Ureter (tissue), 1 donor: Measurements from ENCODE around the gene MAP3K7CL. TPM values are rescaled to one million over a fixed set of nuclear protein-coding genes. Genes with fewer than 3 reads are reported as not detected.

Experiments used
- DNase-seq: peaks from one replicate; pipeline ENCODE4 v3.0.0-alpha.2; 2020; ENCODE audit warnings: low spot score
- total RNA-seq: library from RNA; stranded (reverse); gene quantifications from one replicate; pipeline ENCODE4 v1.2.4, GENCODE V29; 2023
- donor health status: DM: yes; HTN: yes; CAD: no.

The MAP3K7CL gene, protein sequence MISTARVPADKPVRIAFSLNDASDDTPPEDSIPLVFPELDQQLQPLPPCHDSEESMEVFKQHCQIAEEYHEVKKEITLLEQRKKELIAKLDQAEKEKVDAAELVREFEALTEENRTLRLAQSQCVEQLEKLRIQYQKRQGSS
- total RNA-seq, result 11.5 TPM

DNA sequence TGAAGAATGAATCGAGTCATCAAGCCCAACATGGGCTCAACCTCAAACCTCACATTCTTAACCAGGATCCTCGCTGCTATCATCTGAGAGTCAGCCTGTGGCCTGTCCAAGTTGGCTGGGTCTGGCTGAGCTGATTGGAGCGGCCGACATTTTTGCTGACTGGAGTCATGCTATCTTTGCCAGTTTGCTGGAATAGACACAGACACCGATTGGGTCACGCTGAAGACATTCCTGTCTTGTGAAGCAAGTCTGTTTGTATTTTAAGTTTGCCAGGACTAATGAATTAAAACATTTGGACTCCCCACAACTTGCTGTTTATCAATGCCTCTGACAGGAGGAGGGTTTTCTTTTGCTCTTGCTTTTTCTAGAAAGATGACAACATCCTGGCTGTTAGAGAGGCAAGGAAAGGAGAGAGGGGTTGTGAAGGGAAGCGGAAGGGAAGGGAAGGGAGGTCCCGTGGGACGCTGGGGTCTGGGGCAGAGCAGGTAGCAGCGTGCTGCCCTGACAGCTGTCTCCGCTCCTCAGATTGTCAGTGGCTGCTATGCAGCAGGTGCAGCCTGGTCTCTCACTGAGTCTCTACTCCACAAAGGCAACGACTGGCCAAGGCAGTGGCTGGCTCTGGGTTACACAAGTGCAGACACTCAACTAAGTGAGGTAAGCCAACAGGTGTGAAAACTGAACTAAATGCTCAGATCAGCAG, at the start of gene MAP3K7CL:
MAP3K7CL (plus strand) TSS at position 375 of the 700 bp plus-strand sequence. CDS start 2,701 bp downstream, outside the sequence.
- peak; percentile 46 for DNase-seq

DNA sequence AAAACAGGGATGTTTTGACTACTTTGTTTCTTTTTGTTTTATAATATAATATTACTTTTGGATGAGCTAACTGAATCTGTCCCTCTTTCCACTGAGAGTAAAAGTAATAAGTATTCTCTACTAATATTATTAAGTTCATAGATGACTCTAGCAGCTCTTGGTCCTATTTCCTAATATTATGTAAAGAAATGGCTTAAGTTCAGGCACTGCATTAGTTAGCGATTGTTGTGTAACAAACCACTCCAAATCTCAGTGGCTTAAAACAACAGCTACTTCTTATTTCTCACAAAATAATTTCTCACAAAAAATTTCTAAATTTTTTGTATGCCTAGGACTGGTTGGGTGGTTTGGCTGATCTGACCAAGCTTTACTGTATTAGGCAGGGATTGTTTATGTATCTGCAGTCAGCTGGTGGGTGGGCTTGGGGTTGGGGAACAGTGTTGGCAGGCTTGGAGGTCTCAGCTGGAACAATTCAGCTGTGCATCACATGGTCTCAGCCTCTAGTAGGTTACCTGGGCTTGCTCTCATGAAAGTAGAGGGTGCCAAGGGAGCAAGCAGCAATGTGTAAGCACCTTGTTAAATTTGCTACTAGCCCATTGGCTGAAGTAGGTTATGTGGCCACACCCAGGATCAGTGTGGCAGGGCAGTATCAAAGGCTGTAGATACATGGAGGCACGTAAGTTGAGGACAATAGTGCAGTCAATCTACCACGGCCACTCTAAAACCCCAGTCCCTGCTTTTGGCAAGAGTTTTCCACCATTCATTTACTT, 48.2 kb upstream of the MAP3K7CL start:
- DNase-seq, result no peak

DNA sequence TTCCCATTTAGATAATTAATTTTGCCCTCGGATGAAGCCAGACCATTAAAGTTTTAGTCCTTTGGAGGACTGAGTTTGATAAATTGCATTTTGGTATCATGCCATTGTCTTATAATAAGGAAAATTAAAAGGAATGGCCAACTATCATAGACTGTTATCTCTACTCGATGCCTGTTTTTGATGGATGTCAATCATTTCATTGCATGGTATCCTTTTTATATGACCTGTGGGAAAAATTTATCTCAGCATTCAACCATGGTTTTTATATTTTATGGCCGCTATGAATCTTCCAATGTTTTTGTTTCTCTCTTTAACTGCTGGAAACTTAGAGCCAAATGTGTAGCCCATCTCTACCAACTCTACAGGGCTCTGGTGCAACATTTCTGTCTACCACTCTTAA, 47.1 kb upstream of the MAP3K7CL start:
- DNase-seq, result no peak

DNA sequence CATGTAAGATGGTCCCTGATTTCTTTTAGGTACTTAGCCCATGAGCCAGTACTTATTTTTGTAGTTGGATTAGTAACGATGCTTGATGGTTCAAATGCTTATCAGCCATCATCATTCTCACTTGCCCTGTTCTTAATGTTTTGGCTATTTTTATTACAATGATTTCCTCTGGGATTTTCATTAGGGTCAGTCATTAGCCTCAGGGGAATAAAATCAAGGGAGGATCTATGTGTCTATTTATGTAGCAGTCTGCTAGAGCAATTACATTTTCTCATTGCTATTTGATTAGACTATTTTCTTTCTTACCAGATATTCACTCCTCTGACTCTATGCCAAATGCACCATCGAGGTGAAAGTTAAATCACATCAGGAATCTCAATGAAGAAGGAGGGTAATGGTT, 46.1 kb upstream of the MAP3K7CL start:
- no peak for DNase-seq

DNA sequence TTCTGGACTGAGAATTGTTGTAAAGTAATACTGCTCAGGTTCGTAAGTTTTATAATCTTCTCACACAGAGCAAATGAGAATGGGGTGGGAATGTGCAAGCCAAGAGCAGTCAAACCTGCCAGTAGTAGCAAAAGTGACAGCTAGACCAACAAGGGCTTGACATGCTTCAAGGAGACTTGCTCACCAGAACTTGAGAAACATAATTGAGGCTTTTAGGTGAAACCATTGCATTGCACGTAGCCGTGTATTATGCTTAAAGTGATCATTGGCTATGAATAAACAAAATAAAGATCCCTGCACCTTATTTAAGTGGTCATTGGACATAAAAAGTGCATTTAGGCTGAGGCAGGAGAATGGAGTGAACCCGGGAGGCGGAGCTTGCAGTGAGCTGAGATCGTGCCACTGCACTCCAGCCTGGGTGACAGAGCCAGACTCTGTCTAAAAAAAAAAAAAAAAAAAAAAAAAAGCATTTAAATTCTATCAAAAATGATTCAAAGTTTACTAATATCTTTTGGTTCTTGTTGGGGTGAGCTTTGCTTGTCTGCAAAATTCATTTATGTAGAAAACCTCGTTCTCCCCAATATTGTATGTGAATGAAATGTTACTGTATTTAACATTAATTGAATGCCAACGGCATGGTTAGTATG, 45.2 kb upstream of the MAP3K7CL start:
- no peak for DNase-seq

DNA sequence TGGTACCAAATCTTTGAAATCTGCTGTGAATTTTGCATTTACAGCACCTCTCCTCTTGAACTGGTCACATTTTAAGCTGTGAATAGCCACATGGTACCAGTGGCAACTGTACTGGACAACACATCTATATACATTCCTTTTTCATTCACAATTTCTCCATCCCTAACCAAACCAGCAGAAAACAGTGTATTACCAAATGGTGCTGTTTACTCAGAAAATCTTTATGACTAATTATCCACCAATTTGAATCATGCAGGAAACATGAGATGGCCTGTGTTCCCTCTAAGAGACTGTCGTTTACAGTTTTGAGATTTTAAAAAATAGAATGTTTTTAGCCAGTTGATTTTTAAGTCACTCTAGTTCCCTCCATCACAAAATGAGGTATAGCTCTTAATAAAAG, 39.4 kb upstream of the MAP3K7CL start:
- DNase-seq, result no peak

DNA sequence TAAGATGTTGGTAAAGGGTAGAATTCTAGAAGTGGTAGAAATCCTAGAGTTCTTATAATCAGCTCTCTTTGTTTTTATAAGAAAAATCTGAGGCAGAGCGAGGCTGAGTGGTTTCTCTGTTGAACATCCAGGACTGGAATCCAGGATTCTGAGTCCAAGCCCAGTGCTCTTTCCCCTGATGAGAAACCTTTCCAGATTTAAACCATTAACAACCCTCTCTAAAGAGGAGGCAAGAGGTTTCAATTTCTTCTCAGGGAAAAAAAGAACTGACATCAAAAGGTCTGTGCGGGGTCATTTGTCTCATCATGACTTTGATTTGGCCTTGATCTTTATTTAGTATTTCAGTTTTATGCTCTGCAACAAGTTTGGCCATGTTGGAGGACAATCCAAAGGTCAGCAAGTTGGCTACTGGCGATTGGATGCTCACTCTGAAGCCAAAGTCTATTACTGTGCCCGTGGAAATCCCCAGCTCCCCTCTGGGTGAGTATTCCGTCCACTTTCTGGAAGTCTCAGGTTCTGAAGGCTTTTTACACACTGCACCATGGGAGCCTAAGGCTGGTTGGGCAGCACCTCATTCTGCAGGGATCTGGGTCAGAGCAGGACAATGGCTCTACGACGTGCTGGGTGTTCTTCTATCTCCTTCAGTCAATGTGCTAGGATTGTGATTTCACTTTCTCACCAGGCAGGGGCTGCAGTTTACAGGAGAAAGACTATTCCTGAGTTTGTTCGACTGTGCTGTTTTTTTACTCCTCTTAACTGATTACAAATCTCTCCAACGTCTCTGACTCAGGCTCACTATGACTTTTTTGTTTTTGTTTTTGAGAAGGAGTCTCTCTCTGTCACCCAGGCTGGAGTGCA, 38.1 kb upstream of the MAP3K7CL start:
- DNase-seq, result no peak

DNA sequence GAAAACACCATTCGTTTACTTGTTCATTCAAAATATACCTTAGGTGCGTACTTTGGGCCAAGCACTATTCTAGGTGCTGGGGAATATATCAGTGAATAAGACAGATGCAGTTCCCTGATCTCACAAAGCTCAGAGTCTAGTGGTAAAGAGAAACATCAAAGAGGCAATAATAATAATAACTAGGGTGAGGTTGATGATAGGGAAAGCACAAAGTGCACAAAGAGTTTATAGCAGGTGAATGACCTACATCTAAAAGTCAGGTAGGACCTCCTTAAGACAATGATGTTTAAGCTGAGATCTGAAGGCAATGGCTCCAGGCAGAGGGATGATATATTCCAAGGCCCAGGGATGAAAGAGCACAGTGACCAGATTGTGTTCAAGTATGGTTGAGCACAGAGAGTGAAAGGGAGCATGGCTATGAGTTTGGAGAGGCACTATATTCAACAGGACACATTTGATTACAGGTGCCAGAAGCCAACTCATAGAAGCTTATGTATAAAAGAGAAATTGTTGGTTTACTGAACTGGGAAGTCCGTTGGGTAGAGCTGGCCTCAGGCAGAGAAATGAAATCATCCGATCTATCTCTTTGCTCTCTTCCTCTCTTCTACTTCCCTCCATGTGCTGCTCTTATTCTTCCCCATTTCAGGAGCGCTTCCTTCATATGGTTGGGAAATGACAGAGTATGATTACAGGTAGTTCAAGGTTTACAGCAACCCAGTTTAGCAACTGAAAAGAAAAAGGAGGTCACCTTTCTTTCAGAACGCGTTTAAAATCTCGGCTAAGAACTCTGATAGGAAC, 34.0 kb upstream of the MAP3K7CL start:
- DNase-seq, result no peak

DNA sequence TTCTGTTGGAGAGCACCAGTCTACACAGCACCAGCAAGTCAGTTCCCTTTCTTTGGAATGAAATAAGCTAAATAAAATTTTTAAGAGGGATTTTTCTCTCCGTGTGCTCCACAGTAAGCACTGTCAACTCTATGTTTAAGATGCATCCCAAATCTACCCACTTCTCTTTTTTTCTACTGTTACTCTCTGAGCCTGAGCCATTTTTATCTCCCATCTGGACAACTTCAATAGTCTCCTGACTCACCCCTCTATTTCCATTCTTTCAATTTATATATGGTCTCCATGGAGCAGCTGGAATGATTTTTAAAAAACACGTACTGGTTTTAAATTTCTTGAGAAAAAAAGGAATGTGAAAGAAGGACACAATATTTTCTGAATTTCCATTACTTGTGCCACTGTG, 32.3 kb upstream of the MAP3K7CL start:
- DNase-seq, result no peak

DNA sequence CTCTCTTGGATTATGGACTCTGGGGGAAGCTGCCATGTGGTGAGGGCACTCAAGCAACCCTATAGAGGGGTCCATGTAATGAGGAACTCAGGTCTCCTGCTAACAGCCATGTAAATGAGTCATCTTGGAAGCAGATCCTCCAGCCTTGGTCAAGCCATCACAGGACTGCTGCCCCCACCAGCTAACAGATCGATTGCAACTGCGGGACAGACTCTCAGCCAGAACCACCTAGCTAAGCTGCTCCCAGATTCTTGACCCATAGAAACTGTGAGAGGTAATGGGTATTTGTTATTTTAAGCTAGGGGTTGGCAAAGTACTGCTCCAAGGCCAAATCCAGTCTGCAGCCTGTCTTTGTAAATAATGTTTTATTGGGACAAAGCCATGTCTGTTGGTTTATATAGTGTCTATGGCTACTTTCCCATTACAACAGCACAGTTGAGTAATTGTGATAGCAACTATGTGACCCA, 27.6 kb upstream of the MAP3K7CL start:
- no peak for DNase-seq

DNA sequence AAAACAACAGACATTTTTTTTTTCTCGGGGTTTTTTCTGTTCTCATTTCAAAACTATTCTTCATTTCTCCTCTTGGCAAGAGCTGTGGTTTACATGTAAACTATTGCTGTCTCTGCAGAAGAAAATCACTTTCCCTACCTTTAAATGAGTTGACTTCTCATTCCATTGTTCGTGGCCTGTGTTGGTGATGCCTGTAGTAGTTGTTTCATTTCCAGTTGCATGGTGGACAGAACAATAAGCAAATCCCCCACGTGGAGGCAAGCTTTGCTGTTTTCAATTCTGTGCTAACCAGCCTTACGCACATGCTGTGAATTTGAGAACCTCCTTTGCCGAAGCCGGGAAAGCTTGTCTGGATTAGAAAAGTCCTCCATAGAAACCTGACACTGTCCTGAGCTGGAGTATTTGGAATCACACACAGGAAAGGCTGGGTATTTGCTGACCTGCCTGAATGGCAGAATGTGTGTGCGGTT, 26.2 kb upstream of the MAP3K7CL start:
- no peak for DNase-seq

DNA sequence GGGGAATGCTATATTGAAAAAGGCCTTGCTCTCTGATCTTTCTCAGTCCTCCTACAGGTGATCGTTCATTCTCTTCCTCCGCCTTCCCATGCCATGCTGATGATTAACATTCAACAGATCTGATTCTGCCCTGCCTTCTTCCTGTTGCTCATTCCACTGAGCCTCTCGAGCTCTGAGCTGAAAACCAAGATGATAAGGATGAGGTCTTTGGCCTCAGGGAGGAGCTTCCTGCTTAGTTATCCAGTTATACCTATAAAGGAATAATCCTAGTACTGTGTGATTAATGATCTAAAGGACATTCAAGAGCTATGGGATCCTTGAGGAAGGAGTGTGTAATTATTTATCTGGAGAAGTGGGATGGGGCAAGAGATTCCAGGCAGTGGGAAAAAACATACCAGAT, 25.2 kb upstream of the MAP3K7CL start:
- DNase-seq, result no peak

DNA sequence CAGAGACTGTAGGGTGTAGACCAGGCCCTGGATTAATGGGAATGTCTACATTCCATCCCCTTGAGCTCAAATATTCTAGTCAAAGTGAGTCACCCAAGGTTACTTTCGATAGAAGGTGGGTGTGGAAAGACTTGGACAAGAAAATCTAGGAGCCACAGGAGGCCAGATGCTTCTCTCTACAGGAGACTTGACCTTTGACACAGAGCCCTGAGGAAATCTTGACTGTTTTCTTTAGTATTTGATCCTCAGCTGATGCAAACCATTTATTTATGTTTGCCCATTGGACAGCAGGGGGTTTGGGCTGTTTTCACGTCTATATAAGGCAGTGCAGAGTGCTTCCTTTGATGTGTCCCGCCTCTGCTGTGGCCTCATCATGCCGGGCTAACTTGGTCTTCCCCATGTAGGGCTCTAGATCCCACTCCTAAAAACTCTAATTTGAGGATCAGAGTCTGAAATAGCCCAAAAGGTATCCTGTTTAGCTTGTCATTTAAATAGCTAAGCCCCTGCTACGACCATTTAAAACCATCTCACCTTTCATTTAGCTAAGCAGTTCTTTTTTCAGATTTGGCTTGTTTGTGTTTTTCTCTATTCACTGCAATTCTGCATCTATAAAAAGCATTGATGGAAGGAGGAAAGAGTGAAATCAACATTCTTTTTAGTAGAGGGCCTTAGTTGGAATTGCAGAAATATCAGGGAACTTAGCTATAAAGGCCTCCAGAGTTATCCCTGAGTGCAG, 15.5 kb upstream of the MAP3K7CL start:
- no peak for DNase-seq

DNA sequence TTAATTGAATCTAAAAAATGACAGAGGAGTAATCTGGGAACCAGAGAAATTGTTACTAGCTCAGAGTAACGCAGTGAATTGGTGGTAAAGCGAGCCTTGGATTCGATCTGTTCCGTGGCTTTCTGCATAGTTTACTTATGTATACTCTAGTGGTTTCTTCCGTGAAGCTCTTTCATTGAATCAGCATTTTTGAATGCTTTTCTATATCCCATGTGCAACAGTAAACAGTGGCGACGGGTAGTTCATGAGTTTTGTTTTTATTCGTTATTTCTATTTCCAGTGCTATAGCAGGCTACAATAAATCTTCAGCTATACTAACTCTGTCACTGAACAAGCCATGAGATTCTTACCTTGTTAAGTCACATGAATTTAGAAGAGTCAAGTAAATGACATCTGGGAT, 14.5 kb upstream of the MAP3K7CL start:
- no peak for DNase-seq

DNA sequence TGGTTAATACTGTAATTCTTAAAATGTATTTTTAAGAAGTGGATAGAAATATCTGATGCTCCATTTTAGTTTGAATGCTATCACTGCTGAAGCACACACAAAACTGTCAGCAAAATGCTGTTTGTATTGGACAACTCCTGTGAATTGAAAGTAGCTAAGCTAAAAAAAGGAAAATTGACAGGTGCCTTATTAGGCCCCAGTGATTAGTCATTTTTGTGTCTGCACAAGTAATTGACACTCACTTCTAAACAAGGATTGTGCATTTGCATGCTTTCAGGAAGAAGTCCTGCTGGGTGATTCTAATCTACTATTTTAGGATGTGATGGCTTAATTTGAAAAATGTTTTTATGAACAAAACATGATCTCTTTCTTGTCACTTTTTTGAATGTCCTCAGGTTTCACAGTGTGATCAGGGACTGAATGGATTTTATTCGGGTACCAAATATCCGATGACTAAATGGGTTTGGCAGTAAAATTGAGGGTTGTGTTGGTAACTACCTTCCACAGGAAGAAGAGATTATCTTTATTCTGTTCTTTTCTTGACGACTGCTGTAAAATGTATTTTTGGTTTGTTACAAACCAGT, 13.0 kb upstream of the MAP3K7CL start:
- no peak for DNase-seq

DNA sequence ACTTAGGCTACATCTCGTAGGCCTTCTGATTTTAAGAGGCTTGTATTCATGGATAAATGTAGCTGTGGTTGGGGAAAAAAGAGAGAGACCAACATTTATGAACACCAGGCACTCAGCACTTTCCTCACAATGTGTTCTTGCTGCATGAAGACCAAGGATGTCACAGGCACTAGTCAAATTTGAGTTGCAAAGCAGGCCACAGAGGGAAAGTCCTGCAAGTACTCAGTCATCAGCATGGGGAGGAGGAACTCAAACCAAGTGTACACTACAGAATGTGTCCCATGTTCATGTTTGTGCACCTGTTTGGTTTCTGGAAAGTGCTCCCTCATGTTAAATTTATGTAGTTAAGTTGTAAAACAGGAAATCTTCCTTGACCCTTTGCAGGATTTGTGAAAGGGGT, 8.7 kb upstream of the MAP3K7CL start:
- DNase-seq, result no peak

DNA sequence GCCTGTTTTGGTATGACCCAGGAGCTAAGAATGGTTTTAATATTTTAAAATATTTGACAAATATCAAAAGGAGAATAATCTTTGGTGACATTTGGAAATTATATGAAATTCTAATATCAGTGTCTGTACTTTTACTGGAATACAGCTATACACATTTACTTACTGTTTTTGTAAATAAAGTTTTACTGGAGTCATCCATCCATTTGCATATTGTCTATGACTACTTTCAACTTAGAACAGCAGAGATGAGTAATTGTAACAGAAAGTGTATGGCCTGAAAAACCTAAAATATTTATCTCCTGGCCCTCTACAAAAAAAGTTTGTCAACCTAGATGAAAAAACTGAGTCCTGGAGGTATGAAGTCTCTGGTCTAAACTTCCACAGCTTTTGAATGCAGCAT, 5.8 kb upstream of the MAP3K7CL start:
- no peak for DNase-seq

DNA sequence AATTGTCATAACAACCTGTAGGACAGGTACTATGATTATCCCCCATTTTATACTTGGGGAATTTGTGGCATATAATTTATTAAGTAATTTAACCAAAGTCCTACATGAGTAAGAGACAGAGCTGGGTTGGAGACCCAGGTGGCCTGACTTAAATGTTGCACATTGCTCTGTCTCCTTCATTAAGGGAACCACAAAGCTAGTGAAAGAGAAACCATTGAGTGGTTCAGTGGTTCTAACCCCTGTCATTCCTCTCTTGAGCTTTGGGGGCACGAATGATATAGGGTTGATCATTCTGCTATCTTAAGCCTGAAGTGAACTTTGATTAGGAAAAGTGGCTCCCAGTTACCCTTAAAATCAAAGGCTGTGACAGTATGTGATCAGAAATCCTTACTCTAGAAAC, 5.3 kb upstream of the MAP3K7CL start:
- DNase-seq, result no peak

DNA sequence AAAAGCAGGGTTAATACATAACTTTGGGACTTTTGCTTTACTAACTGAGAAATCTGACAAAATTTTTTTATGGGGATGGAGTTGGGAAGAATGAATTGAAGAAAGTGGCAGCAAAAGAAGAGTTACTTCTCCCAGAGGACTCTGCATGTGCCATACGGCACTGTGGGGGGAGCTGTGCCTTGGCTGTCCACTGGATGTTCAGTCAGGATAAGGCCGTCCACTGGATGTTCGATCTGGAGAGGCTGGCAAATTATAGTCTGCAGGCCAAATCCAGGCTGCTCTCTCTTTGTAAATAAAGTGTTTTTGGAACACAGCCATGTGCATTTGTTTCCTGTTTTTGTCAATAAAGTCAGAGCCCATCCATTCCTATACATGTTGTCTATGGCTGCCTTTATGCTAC, 4.5 kb upstream of the MAP3K7CL start:
- DNase-seq, result no peak
